ENCODE measurements around the gene LHX1. TPM values are rescaled to one million over a fixed set of nuclear protein-coding genes. Genes with fewer than 3 reads are reported as not detected.

Gene LHX1
- total RNA-seq, 4 donors from 2014 or later = not detected

DNA sequence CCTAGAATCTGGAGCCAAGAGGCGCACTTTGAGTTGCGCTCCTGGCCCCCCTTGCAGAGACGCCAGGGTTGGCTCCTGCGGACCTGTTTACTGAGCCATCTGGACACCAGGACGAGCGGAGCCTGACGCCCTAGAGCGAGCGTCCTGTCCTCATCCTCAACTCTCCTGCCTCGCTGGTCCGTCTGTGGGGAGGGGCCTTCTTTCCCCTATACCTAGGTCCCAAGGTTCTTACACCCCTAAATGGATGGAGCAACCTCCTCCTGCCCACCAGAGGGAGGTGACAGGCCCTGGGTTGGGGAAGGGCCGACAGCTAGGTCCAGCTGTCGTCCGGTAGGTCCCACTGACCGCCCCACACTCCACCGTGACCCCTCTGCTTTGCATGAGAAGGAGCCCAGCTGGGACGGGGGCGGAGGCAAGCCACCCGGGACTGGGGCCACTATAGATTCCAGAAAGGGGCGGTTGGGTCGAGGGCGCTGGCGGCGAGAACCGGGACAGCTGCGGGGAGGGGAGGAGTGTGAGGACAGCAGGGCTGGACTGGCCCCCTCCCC, 3.1 kb upstream of the LHX1 start:
- in situ Hi-C loops (cut with MboI; ENCODE audit: low pct_ligation_motif_present in 1 of 4, low pct_unique_long_range_greater_than_20kb in 1 of 4, low sequenced_read_pairs in 3 of 4) (no loop called here), intact Hi-C loops (cut with DNase I; ENCODE audit: low total_unique reads) (no loop called here)
- no peaks in the 10 kb centered on the region for H3K9me3 ChIP-seq
- 14% methylated on average over 19 of the region's 26 CpGs; no CpG with 5 or more reads in 1 of the 2 donors for WGBS, 2 donors (ENCODE audit: low coverage in 1 of 2)
- H3K27me3 ChIP-seq = peaks cover 100% of the 10 kb centered on the region
- H3K4me1 ChIP-seq = peaks cover 37 to 73% (median 69%) of the 10 kb centered on the region in 4 donors
- peak overlapping the region in 1 of 4 donors; percentile 25 for H3K4me3 ChIP-seq
- no peak overlapping the region for H3K27ac ChIP-seq
- no peak for TF ChIP-seq EP300 (IDR thresholded peaks at IDR 0.05; ENCODE audit: low read depth)
- TF ChIP-seq, protein P1, sequence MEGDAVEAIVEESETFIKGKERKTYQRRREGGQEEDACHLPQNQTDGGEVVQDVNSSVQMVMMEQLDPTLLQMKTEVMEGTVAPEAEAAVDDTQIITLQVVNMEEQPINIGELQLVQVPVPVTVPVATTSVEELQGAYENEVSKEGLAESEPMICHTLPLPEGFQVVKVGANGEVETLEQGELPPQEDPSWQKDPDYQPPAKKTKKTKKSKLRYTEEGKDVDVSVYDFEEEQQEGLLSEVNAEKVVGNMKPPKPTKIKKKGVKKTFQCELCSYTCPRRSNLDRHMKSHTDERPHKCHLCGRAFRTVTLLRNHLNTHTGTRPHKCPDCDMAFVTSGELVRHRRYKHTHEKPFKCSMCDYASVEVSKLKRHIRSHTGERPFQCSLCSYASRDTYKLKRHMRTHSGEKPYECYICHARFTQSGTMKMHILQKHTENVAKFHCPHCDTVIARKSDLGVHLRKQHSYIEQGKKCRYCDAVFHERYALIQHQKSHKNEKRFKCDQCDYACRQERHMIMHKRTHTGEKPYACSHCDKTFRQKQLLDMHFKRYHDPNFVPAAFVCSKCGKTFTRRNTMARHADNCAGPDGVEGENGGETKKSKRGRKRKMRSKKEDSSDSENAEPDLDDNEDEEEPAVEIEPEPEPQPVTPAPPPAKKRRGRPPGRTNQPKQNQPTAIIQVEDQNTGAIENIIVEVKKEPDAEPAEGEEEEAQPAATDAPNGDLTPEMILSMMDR (IDR thresholded peaks at IDR 0.05) = no peak
- no peak for TF ChIP-seq POLR2A (IDR thresholded peaks at IDR 0.05)
- TF ChIP-seq POLR2AphosphoS5 (IDR thresholded peaks at IDR 0.05) = no peak
- H3K36me3 ChIP-seq = no peaks in the 10 kb centered on the region
- DNase-seq = no peak

DNA sequence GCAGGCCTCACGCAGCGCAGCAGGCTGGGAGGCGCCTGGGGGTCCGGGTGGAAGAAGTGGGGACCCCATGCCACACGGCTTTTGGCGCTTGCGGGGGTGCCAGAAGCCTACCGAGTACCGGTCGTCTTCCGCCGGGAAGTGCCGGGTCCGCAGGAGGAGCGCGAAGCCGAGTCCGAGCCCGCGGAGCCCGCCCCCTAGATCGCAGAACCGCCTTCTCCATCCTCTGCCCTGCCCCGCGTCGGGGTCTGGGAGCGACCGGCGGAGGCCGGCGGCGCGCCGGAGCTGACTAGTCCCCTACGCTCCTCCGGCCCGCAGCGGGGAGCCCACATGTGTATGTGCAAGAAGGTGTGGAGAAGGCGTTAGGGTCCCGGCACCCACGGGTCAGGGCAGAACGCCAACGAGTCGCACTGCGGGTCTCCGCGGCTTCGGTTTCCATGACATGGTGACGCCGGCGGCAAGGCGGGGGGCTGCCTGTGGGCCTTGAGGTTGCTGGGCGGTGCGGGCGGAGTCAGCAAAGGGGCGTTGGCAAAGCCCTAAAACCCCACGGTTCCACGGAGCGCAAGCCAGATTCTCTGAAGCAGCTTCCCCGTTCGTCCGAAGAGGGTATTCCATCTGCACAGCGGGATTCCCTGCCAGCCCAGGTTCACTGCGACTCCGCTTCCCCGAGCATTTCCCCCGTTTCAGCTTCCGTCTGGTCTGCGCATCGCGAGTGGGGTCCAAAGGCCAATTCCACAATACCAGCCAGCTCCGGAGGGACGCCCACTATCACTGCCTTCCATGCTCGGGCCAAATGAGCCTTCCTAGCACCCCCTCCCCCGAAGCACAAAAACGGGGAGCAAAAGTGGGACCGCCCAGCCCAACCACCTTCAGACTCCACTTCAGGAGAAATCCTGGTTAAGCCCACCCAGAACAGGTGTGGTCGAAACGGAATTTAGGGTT, 2.3 kb upstream of the LHX1 start:
- intact Hi-C loops (cut with DNase I; ENCODE audit: low total_unique reads) = no loop called here
- no peak for DNase-seq
- in situ Hi-C loops (cut with MboI; ENCODE audit: low pct_ligation_motif_present in 1 of 4, low pct_unique_long_range_greater_than_20kb in 1 of 4, low sequenced_read_pairs in 3 of 4) = no loop called here

DNA sequence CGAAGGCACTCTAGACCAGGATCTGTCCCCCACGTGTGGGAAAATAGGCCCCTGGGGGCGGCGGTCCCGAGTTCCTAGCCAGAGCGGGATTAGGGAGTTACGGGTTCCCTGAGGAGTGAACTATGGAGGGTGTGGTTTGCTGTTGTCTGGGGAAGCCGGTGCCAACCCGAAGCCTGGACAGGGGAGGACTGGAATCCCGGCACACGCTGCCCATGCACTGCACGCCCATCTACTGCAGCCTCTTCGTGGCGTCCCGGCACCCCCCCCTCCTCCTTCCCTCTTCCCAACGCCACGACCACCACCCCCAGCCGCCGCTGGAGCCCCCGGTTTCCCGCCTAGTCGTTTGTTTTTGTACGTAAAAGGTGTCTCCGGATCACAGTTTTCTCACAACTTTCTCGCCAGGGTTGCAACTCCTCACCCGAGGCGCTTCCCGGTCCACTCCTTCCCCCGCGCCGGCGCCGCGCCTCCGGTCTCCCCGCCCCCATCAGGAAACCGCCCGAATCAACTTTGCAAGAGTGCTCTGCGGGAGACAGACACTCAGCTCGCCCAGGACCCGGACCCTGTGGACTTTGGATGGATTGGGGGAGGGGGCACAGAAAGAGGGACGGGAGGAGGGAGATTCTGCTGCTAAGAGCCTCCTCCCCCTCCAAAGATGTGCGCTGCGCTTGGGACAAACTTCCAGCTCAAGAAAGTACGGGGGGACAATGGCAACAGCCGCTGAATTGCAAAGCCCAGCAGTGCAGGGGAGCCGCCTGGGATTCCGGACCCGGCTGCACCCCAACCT, 1.4 kb upstream of the LHX1 start:
- intact Hi-C loops (cut with DNase I; ENCODE audit: low total_unique reads) = no loop called here
- H3K36me3 ChIP-seq = no peaks in the 10 kb centered on the region
- no peak overlapping the region for H3K27ac ChIP-seq
- no peaks in the 10 kb centered on the region for H3K9me3 ChIP-seq
- DNase-seq = no peak
- in situ Hi-C loops (cut with MboI; ENCODE audit: low pct_ligation_motif_present in 1 of 4, low pct_unique_long_range_greater_than_20kb in 1 of 4, low sequenced_read_pairs in 3 of 4) = no loop called here
- H3K27me3 ChIP-seq = peaks cover 100% of the 10 kb centered on the region
- TF ChIP-seq EP300 (IDR thresholded peaks at IDR 0.05; ENCODE audit: low read depth) (no peak), POLR2AphosphoS5 (IDR thresholded peaks at IDR 0.05) (no peak), POLR2A (IDR thresholded peaks at IDR 0.05) (no peak)
- TF ChIP-seq, protein P1 (IDR thresholded peaks at IDR 0.05) = no peak
- H3K4me3 ChIP-seq = peak overlapping the region in 1 of 4 donors; percentile 23
- peaks cover 37 to 73% (median 69%) of the 10 kb centered on the region in 4 donors for H3K4me1 ChIP-seq
- WGBS, 2 donors (ENCODE audit: low coverage in 1 of 2) = 5% methylated on average over 45 of the region's 49 CpGs; no CpG with 5 or more reads in 1 of the 2 donors

More for the DNA sequence above, 2.3 kb upstream of the LHX1 start:
- peaks cover 100% of the 10 kb centered on the region for H3K27me3 ChIP-seq
- WGBS, 2 donors (ENCODE audit: low coverage in 1 of 2) = 6% methylated on average over 59 of the region's 79 CpGs; no CpG with 5 or more reads in 1 of the 2 donors
- H3K4me1 ChIP-seq = peaks cover 37 to 73% (median 69%) of the 10 kb centered on the region in 4 donors
- no peaks in the 10 kb centered on the region for H3K9me3 ChIP-seq
- peak overlapping the region in 1 of 4 donors; percentile 25 for H3K4me3 ChIP-seq
- TF ChIP-seq POLR2A (IDR thresholded peaks at IDR 0.05) (no peak), POLR2AphosphoS5 (IDR thresholded peaks at IDR 0.05) (no peak), EP300 (IDR thresholded peaks at IDR 0.05; ENCODE audit: low read depth) (no peak)
- TF ChIP-seq, protein P1 (IDR thresholded peaks at IDR 0.05) = no peak
- H3K36me3 ChIP-seq = no peaks in the 10 kb centered on the region
- no peak overlapping the region for H3K27ac ChIP-seq
